Measurements from ENCODE around the gene TAGLN3. TPM values are rescaled to one million over a fixed set of nuclear protein-coding genes. Genes with fewer than 3 reads are reported as not detected.

The TAGLN3 gene
- total RNA-seq, 1 donor from 2014 or later, result 3.7 TPM

DNA sequence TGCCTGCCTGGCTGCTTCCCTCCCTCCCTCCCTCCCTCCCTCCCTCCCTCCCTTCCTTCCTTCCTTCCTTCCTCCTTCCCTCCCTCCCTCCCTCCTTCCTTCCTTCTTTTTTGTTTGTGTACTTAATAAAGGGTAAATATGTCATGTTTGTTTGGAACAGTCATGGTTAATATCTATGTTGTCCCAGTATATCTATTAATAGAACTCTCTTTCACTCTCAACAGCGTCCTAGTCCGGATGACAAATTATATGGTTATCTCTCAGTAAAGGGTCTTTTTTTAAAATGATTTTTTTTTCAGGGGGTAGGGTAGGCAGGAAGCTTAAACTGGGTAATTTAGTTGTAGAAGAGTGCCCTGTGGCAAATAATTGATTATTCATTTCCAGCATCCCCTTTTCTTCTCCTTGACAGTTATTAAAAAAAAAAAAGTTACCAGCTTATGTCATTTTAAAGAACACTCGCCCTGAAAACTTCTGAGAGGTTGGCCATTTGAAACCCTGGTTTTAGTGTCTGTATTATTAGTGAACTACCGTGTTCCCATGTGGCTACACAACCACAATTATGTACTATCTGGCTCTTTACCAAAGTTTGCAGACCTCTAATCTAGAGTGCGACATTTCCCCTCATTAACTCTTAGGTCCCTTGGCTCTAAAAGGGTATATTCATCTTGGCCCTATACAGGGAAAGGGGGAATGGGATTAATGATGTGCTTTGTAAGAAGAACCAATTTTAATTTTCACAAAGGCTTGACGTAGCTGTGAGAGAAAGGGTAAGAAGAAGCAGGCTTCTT, 13.7 kb downstream of the TAGLN3 start:
- TF ChIP-seq, protein P1, sequence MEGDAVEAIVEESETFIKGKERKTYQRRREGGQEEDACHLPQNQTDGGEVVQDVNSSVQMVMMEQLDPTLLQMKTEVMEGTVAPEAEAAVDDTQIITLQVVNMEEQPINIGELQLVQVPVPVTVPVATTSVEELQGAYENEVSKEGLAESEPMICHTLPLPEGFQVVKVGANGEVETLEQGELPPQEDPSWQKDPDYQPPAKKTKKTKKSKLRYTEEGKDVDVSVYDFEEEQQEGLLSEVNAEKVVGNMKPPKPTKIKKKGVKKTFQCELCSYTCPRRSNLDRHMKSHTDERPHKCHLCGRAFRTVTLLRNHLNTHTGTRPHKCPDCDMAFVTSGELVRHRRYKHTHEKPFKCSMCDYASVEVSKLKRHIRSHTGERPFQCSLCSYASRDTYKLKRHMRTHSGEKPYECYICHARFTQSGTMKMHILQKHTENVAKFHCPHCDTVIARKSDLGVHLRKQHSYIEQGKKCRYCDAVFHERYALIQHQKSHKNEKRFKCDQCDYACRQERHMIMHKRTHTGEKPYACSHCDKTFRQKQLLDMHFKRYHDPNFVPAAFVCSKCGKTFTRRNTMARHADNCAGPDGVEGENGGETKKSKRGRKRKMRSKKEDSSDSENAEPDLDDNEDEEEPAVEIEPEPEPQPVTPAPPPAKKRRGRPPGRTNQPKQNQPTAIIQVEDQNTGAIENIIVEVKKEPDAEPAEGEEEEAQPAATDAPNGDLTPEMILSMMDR (IDR thresholded peaks at IDR 0.05; ENCODE audit: insufficient read depth, low read length, poor library complexity, severe bottlenecking), result no peak
- no peaks in the 10 kb centered on the region for H3K36me3 ChIP-seq (ENCODE audit: control insufficient read depth, insufficient read depth, low read length)
- DNase-seq (ENCODE audit: low read depth), result no peak

DNA sequence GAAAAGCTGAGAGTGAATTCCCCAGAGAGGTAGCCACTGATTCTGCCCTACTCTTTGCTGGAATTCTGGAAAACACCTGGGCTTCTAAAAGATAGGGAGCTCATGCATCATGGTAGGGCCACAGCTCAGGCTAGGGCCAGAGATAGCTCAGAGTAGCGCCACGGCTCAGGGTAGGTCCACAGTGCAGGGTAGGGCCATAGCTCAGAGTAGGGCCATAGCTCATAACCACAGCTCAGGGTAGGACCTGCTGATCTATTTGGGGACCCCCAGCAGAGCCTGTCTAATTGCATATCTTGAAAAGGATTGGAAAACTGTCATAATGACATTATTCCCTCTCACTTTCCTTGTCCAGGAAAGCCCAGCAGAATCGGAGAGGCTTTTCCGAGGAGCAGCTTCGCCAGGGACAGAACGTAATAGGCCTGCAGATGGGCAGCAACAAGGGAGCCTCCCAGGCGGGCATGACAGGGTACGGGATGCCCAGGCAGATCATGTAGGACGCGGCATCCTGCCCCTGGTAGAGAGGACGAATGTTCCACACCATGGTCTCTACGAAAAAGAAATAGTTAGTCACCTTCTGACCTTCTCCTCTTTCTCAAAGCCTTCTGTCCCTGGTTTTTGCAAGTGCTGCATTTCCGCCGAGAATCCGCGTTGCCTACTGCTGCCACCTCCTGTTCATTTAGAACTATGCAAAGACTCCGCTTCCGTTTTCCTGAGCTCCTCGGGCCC, 14.5 kb downstream of the TAGLN3 start:
- no peaks in the 10 kb centered on the region for H3K27me3 ChIP-seq (ENCODE audit: control insufficient read depth, insufficient read depth, low read length)

More for the DNA sequence above, 13.7 kb downstream of the TAGLN3 start:
- Histone ChIP-seq H3K4me3 (ENCODE audit: low read depth, low read length) (no peak overlapping the region), H3K27me3 (ENCODE audit: control insufficient read depth, insufficient read depth, low read length) (no peaks in the 10 kb centered on the region)

DNA sequence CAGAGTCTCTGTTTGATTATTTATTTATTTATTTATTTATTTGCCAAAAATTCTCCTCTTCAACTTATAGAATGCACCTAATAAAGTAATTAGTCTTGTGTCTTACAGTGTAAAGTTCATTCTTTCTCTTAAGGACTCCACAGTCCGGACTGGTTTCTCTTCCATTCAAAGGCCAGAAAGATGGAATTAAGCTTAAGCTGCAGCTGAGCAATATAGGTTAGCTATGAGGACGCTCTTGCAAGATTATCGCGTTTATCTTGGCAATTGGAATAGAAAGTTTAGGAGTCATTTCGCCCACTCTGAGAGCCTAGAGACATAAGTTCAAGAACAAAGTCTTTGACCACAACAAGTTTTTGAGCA, 15.0 kb downstream of the TAGLN3 start:
- DNase-seq (ENCODE audit: low read depth), result no peak
- TF ChIP-seq, protein P1 (IDR thresholded peaks at IDR 0.05; ENCODE audit: insufficient read depth, low read length, poor library complexity, severe bottlenecking), result no peak
- Histone ChIP-seq H3K27me3 (ENCODE audit: control insufficient read depth, insufficient read depth, low read length) (no peaks in the 10 kb centered on the region), H3K4me3 (ENCODE audit: low read depth, low read length) (no peak overlapping the region), H3K36me3 (ENCODE audit: control insufficient read depth, insufficient read depth, low read length) (no peaks in the 10 kb centered on the region)

More for the DNA sequence above, 14.5 kb downstream of the TAGLN3 start:
- DNase-seq (ENCODE audit: low read depth), result no peak
- H3K4me3 ChIP-seq (ENCODE audit: low read depth, low read length), result no peak overlapping the region
- TF ChIP-seq, protein P1 (IDR thresholded peaks at IDR 0.05; ENCODE audit: insufficient read depth, low read length, poor library complexity, severe bottlenecking), result peak; percentile 78
- no peaks in the 10 kb centered on the region for H3K36me3 ChIP-seq (ENCODE audit: control insufficient read depth, insufficient read depth, low read length)

DNA sequence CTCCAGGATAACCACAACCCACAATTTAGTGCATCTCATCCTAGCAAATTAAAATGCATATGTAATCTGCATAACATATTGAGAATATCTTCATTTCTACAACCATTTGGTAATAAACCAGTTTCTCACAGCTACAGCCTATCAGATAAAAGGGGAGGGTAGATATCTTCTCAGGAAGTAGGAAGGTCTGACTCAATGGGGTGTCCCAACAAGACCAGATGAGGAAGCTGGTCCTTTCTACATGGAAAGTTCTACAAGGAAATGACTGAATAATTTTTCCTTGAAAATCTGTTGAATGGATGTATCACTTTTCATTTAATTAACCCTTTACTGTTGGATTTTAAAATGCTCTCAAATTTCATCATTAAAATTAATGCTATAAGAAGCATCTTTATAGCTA, 18.4 kb downstream of the TAGLN3 start:
- H3K36me3 ChIP-seq (ENCODE audit: control insufficient read depth, insufficient read depth, low read length), result no peaks in the 10 kb centered on the region
- no peak overlapping the region for H3K4me3 ChIP-seq (ENCODE audit: low read depth, low read length)
- DNase-seq (ENCODE audit: low read depth), result no peak
- TF ChIP-seq, protein P1 (IDR thresholded peaks at IDR 0.05; ENCODE audit: insufficient read depth, low read length, poor library complexity, severe bottlenecking), result no peak
- no peaks in the 10 kb centered on the region for H3K27me3 ChIP-seq (ENCODE audit: control insufficient read depth, insufficient read depth, low read length)

DNA sequence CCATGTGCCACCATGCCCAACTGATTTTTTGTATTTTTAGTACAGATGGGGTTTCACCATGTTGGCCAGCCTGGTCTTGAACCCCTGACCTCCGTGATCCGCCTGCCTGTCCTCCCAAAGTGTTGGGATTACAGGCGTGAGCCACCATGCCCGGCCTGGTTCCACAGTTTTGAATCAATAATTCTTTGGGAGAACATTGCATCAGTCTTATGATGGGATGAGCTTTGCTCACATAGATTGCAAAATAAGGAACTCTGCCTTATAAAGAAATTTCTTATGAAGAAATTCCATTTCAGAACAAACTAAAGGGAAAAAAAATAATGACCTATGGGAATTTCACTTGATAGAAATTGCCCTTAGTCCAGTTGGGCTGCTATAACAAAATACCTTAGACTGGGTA, 20.0 kb downstream of the TAGLN3 start:
- no peaks in the 10 kb centered on the region for H3K36me3 ChIP-seq (ENCODE audit: control insufficient read depth, insufficient read depth, low read length)
- TF ChIP-seq, protein P1 (IDR thresholded peaks at IDR 0.05; ENCODE audit: insufficient read depth, low read length, poor library complexity, severe bottlenecking), result no peak
- no peak for DNase-seq (ENCODE audit: low read depth)
- H3K4me3 ChIP-seq (ENCODE audit: low read depth, low read length), result no peak overlapping the region
- no peaks in the 10 kb centered on the region for H3K27me3 ChIP-seq (ENCODE audit: control insufficient read depth, insufficient read depth, low read length)
